Measurements from ENCODE around the gene GNB3. TPM values are rescaled to one million over a fixed set of nuclear protein-coding genes. Genes with fewer than 3 reads are reported as not detected.
A peak's percentile ranks its signal among the peaks of the same experiment; 100 is the strongest.

GNB3 gene
- total and polyA plus RNA-seq, 8 donors: 0.87 to 11.1 (median 2.7) TPM; not detected in 1

DNA sequence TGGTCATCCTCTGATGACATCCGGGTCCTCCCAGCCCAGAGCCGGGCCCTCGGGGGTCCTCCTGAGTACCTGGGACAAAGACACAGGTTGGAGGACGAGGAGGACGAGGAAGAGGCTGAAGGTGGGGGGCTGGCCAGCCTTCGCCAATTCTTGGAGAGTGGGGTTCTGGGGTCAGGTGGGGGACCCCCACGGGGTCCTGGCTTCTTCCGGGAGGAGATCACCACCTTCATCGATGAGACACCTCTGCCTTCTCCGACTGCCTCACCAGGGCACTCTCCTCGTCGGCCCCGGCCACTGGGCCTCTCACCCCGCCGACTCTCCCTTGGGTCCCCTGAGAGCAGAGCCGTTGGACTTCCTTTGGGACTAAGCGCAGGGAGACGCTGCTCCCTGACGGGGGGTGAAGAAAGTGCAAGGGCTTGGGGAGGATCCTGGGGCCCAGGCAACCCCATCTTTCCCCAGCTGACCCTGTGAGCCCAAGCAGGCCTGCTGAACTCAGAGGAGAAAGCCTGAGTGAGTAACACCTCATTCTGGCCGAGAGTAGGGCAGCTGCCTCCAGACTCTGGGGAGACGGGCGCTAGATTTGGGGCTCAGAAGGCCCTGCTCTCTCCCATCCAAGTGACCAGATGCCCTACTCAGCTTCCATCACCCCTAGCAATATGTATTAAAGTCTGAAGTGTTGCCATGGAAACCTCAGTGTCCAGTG, 13.8 kb upstream of the GNB3 start:
- no peak for DNase-seq
- Histone ChIP-seq H3K27me3 (peaks cover 0 to 80% (median 30%) of the 10 kb centered on the region in 3 donors), H3K4me3 (no peak overlapping the region), H3K27ac (peak overlapping the region in 3 of 5 donors; percentile 45 to 62 (median 47)), H3K36me3 (peaks cover 0 to 17% (median 13%) of the 10 kb centered on the region in 4 donors), H3K9me3 (no peaks in the 10 kb centered on the region), H3K4me1 (peaks cover 27 to 62% (median 45%) of the 10 kb centered on the region in 4 donors)
- TF ChIP-seq CTCF (IDR thresholded peaks at IDR 0.05) (no peak), POLR2A (IDR thresholded peaks at IDR 0.05) (no peak), POLR2AphosphoS5 (IDR thresholded peaks at IDR 0.05) (no peak), EP300 (IDR thresholded peaks at IDR 0.05) (no peak)
- intact Hi-C loops (cut with DNase I; ENCODE audit: low total_unique reads): loop anchor here (10.0 kb wide), 1 partner anchor 82 kb away; no protein-coding TSS in a partner anchor
- WGBS, 5 donors: 76 to 87% (median 80%) methylated on average over 21 to 22 of the region's 22 CpGs

- intact Hi-C loops (cut with DNase I; ENCODE audit: low total_unique reads): loop anchor here (10.0 kb wide), 1 partner anchor 83 kb away; no protein-coding TSS in a partner anchor
- Histone ChIP-seq H3K27me3 (peaks cover 0 to 74% (median 26%) of the 10 kb centered on the region in 3 donors), H3K27ac (peak overlapping the region in 3 of 5 donors; percentile 45 to 62 (median 47)), H3K36me3 (peaks cover 0 to 23% (median 18%) of the 10 kb centered on the region in 4 donors), H3K9me3 (no peaks in the 10 kb centered on the region), H3K4me1 (peaks cover 21 to 56% (median 40%) of the 10 kb centered on the region in 4 donors), H3K4me3 (peak overlapping the region in 1 of 4 donors; percentile 85)
- peak; percentile 79 to 91 for DNase-seq
- TF ChIP-seq CTCF (IDR thresholded peaks at IDR 0.05): no peak
- 5 to 16% (median 9%) methylated on average over 8 of the region's 8 CpGs for WGBS, 5 donors
Measured at GRCh38 chr12:6827437-6827911, 13.3 kb upstream of the GNB3 start.

DNA sequence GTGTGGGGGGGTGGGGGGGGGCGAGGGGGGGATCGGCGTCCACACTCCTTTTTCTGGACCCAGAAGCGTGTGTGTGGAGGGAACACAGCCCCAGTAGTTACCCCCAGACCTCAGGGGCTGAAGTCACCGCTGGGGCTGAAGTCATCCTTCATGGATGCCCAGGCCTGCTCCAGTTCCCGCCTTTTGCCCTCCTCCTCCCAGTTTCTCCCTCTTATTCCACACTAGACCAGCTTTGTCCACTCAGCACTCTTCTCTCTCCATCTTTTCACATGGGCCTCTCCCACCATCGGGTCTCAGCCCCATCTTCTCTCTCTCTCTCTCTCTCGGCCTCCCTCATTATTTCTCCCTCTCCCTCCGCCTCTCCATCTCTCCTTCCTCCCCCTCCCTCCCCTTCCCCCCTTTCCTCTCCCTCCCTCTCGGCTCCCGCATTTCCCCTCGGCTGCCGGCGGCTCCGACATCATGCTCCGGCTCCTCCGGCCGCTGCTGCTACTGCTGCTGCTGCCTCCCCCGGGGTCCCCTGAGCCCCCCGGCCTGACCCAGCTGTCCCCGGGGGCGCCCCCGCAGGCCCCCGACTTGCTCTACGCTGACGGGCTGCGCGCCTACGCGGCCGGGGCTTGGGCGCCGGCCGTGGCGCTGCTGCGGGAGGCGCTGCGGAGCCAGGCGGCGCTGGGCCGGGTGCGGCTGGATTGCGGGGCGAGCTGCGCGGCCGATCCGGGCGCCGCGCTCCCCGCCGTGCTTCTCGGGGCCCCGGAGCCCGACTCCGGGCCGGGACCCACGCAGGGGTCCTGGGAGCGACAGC, 12.5 kb upstream of the GNB3 start, which contains the start of gene P3H3:
TSS of gene P3H3 (plus strand) at position 426 of the 799 bp plus-strand sequence. CDS start at position 460, 34 bp downstream.
- DNase-seq: peak in 1 of 2 donors; percentile 82

More for the DNA sequence above, 12.5 kb upstream of the GNB3 start, which contains the start of gene P3H3:
- peak within 1 kb of the TSS; percentile 76 to 91 (median 86) for H3K4me3 ChIP-seq
- peaks cover 0 to 24% (median 19%) of the 10 kb centered on the region in 4 donors for H3K36me3 ChIP-seq
- intact Hi-C loops (cut with DNase I; ENCODE audit: low total_unique reads): loop anchor here (10.0 kb wide), 1 partner anchor 83 kb away; no protein-coding TSS in a partner anchor
- H3K27ac ChIP-seq: peak within 1 kb of the TSS; percentile 49 to 91 (median 78)
- no peaks in the 10 kb centered on the region for H3K9me3 ChIP-seq
- H3K27me3 ChIP-seq: peaks cover 0 to 67% (median 19%) of the 10 kb centered on the region in 3 donors
- WGBS, 5 donors: 0 to 4% (median 1%) methylated on average over 16 to 60 of the region's 60 CpGs
- H3K4me1 ChIP-seq: peaks cover 21 to 54% (median 37%) of the 10 kb centered on the region in 4 donors
- TF ChIP-seq CTCF (IDR thresholded peaks at IDR 0.05) (peak in 1 of 7 experiments; percentile 9), EP300 (IDR thresholded peaks at IDR 0.05) (no peak)

Measured in stomach (tissue), 9 donors.